ENCODE results near the gene CCDC74A.
"Not testable (repeated sequence)": the region's sequence is repeated elsewhere in the genome, so short reads cannot be mapped to it uniquely, and the experiment has no call there.

CCDC74A gene

GRCh38 chr2:131527131-131528001 lies at the start of gene CCDC74A:
Gene CCDC74A, plus strand, starts transcription at chr2:131527888. Its CDS starts 83 bp downstream, at chr2:131527971.
- peak; percentile 26 for DNase-seq (ENCODE audit: low read depth)

DNA sequence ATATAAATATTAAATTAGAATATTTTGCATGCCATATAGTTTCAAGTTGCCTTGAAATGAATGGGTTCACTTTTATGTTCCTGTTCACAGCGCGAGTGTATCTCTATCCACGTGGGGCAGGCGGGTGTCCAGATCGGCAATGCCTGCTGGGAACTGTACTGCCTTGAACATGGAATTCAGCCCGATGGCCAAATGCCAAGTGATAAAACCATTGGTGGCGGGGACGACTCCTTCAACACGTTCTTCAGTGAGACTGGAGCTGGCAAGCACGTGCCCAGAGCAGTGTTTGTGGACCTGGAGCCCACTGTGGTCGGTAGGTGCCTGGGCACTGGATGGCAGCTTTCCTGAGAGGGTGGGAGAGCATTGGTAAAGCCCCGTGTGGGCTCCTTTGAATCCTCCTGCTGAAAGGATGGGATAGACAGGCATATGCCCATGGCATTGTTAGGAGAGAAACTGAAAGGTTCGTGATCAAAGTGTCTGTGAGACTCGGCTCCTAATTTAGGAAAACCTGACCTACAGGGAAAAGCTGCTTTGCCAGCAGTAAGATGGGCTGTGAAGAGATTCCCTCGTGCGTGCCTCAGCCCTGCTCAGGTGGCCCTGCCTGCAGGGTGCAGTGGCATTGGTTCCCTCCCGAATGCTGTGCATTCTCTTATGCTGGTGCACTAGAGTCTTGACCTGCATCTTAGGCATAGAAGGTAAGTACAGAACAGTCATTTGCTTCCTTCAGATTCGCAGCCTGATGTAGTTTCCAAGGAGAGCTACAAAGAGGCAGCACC lies 49.4 kb upstream of the CCDC74A start:
- not testable (repeated sequence) for DNase-seq (ENCODE audit: low read depth)

DNA sequence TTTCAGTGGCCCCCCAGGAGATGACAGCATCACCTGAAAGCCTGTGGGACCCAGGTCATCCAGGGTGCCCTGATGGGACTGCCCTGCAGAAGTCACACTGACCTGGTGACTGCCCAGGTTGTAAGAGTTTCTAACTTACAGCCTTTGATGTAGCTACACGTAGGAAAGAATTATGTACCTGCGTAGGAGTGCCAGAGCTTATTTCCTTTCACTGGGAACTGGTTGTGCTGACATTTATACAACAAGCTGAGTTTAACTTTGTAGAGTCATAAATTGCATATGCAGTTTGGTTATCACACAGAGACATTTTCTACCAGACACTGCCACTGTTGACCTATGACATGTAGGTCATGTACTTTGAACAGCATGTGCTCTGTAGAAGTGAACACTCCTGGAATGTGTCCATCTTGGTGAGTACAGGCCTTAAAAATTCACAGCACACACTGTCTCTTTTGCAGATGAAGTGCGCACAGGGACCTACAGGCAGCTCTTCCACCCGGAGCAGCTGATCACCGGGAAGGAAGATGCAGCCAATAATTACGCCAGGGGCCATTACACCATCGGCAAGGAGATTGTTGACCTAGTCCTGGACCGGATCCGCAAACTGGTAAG lies 48.7 kb upstream of the CCDC74A start:
- DNase-seq (ENCODE audit: low read depth): not testable (repeated sequence)

DNA sequence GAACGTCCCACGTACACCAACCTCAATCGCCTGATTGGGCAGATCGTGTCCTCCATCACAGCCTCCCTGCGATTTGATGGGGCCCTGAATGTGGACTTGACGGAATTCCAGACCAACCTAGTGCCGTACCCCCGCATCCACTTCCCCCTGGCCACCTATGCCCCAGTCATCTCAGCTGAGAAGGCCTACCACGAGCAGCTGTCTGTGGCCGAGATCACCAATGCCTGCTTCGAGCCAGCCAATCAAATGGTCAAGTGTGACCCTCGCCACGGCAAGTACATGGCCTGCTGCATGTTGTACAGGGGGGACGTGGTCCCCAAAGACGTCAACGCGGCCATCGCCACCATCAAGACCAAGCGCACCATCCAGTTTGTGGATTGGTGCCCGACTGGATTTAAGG lies 47.3 kb upstream of the CCDC74A start:
- not testable (repeated sequence) for DNase-seq (ENCODE audit: low read depth)

DNA sequence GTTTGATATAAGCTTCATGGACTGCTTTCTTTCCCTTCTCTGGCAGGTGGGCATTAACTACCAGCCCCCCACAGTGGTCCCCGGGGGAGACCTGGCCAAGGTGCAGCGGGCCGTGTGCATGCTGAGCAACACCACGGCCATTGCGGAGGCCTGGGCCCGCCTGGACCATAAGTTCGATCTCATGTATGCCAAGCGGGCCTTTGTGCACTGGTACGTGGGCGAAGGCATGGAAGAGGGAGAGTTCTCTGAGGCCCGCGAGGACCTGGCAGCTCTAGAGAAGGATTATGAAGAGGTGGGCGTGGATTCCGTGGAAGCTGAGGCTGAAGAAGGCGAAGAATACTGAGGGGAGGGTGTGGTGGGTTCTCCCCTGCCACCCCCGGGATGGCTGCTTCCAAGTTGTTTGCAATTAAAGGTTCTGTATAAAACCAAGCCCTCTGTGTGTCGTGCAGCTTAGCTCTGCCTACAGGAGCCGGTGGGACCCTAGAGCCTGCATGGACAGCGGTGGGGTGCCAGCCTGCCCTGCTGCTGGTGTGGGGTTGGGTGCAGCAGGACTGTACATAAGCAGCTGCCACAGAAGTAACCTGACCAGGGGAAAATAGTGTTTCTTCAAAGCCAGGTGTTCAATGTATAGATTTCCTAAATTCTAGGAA lies 45.1 kb upstream of the CCDC74A start:
- not testable (repeated sequence) for DNase-seq (ENCODE audit: low read depth)

GRCh38 chr2:131483981-131484820 lies 43.5 kb upstream of the CCDC74A start:
- not testable (repeated sequence) for DNase-seq (ENCODE audit: low read depth)

DNA sequence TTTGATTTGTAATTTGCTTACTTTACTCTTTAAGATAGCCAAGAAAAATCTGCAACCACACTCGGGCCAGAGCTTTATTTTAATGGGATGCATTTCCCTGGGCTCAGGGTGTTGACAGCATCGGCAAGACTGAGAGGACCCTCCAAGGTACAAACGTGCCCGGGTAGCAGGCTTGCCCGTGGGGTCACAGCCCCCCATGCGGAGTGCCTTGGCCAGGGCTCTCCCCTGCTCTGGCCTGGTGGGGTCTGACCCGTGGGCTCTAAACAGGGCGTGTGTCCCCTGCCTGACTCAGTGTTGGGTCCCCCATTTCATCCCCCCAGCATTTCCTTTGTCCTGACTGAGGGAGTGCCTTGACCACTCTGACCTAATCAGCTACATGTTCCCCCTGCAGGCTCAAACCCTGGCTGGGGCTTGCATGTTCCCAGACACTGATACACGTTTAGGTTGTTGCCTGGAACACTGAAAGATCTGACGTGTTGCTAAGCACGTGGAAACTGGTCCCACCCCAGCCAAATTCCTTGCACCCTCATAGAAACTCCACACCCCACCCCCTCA lies 42.7 kb upstream of the CCDC74A start:
- DNase-seq (ENCODE audit: low read depth): not testable (repeated sequence)

- DNase-seq (ENCODE audit: low read depth): not testable (repeated sequence)
Measured at GRCh38 chr2:131486201-131486902, 41.3 kb upstream of the CCDC74A start.

GRCh38 chr2:131488306-131489205 lies 39.1 kb upstream of the CCDC74A start:
- no peak for DNase-seq (ENCODE audit: low read depth)

DNA sequence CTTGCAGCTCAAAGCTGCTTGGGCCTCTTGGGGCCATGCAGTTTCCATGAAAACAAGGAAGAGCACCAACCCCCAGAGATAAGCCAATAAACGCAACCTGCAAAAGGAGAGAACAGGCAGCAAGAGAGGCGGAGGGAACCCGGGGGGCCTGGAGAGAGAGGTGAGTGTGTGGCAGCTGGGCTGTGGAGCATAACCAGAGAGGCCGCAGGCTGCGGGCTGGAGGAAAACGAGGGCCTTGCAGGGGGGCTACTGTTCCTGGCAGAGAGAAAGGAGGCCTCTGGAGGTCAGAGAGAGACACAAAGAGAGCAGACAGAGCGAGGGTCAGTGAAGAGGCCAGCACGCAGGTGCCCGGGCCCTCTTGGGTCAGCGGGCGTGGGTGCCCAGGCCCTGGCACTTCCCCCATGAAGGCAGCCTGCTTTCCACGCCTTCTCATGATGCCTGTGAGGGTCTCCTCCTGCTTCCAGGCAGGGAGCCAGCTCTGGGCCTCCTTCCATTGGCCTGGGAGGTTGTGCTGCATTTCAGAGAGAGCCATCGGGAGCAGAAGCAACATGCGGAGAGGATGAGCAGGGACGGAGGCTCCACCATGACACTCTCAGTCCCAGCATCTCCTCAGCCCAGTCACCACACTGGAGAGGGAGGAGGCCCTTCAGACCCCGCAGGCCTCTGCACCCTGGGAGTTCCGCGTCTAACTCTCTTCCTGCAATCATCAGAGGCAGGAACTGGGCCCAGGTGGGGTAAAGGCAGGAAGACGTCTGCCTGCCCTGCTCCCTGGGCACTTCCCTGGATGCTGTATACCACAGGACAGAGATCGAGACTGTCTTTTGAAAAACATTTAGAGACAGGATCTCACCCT lies 36.8 kb upstream of the CCDC74A start:
- DNase-seq (ENCODE audit: low read depth): not testable (repeated sequence)

DNA sequence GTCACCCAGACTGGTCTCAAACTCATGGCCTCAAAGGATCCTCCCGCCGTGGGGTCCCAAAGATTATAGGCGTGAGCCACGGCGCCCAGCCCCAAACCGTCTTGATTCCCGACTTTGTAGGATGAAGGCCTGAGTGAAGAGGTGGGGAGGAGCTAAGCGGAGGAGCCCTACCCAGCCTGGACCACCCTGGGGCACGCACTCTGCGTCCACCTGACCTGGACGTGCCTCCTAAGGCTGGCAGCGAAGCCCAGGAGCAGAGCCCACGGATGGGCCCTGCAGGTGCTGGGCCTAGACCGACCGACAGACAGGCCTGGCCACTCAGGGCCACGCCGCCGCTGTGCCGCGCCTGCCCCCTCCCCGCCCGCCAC lies 36.2 kb upstream of the CCDC74A start:
- not testable (repeated sequence) for DNase-seq (ENCODE audit: low read depth)

GRCh38 chr2:131492015-131492417 lies 35.7 kb upstream of the CCDC74A start, which contains the start of gene MZT2A:
Gene MZT2A, minus strand, starts transcription at chr2:131492397. Its CDS starts 21 bp downstream, at chr2:131492376.
- DNase-seq (ENCODE audit: low read depth): not testable (repeated sequence)

DNA sequence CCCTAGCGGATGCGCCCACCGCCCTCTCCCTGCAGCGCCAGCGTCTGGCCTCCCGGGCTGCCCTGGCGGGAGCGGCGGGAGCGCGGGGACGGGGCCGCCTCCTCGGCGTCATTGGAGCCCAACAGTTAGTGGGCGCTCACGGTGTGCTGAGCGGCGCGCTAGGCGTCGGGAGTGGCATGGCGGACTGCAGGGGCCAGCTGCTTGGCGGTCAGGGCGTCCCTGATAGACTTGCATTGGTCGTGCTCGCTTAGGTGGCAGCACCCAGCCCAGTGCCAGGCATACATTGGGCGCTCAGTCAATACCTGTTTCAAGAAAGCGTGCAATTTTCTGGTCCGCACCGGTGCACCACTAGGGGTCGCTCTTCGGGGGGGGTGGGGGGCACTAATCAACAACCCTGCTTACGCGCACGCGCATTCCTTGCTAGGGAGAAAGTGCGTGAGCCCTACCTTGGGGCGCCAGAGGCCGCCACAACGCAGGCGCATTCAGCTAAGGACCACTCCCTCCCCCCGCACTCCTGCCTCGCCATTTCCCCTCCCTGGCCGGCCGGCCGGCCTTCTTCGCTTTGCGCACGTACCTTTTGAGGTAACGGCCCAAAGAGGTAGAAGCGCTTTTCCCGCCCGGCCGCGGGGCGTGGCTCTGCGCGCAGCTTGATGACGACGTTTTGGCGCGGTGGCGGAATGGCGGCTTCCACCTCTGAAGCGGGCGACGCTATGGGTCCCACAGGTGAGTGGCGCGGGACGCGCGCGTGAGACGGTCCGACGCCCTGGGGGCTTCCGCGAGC lies 35.1 kb upstream of the CCDC74A start:
- DNase-seq (ENCODE audit: low read depth): peak; percentile 88

- DNase-seq (ENCODE audit: low read depth): no peak
Measured at GRCh38 chr2:131493199-131493968, 34.3 kb upstream of the CCDC74A start.

GRCh38 chr2:131495506-131495905 lies 32.2 kb upstream of the CCDC74A start:
- not testable (repeated sequence) for DNase-seq (ENCODE audit: low read depth)

- DNase-seq (ENCODE audit: low read depth): peak; percentile 64
Measured at GRCh38 chr2:131498321-131498973, 29.2 kb upstream of the CCDC74A start.
